ENCODE data around the gene TOPAZ1. TPM values are rescaled to one million over a fixed set of nuclear protein-coding genes. Genes with fewer than 3 reads are reported as not detected.

TOPAZ1 gene
- total and polyA plus RNA-seq, 2 of the 13 experiments (the other 11 are each of a cell fraction or from before 2014, with no cell fraction given), result not detected

DNA sequence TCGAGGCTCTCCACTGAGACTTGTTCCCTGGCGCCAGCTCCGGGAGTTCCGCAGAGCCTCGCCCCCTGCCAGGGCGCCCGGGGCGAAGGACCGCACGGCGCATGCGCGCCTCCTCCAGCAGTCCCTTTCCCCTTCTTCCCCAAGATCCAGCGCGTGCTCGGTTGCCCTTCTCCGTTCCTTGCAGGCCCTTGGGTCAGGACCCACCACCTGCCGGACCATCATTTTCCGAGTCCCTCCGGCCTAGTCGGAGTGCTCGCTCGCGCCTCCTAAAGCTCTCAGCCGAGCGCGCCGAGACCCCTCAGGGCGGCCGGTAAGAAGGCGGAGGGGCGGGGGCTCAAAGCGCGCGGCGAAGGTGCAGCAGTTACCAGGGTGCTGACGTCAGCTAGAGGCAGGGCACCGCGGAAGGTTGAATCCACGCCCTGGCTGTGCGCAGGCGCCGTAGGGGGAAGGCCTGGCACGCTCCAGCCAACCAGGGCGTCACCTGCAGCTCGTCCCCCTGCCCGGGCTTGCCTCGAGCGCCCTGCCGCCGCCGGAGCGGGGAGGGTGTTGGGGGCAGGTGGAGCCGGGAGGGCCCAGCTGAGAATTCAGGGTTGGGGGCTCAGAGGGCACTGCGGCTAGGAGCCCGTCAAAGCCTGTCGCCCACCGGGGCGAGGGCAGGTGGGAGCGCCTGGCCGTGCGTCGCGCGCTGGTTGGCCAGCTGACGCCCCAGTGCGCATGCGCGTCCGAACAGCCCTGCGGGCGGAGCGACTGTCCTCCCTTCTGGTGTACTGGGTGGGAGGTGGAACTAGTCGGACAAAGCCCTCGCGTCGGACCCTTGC is 96.5 kb downstream of the TOPAZ1 start, which contains the start of gene TCAIM (continued):
- TF ChIP-seq CBFB (CRISPR knock-in tag; IDR thresholded peaks at IDR 0.05) (peak; percentile 87; the same call in 1 of the 2 replicates), JUN (CRISPR knock-in tag; IDR thresholded peaks at IDR 0.05) (peak; percentile 80), ERF (CRISPR knock-in tag; IDR thresholded peaks at IDR 0.05) (peak; percentile 94; the same call in 1 of the 2 replicates), GPN1 (CRISPR knock-in tag; IDR thresholded peaks at IDR 0.05; ENCODE audit: borderline replicate concordance) (no peak), ZFP82 (CRISPR knock-in tag; IDR thresholded peaks at IDR 0.05; ENCODE audit: borderline replicate concordance) (peak; percentile 69; the same call in 1 of the 2 replicates), CHD2 (IDR thresholded peaks at IDR 0.05; ENCODE audit: low read depth, low read length) (no peak), KMT2B (CRISPR knock-in tag; IDR thresholded peaks at IDR 0.05) (peak; percentile 92), SOX6 (IDR thresholded peaks at IDR 0.05) (no peak), SOX6 (CRISPR knock-in tag; IDR thresholded peaks at IDR 0.05) (peak; percentile 82), ZMAT3 (CRISPR knock-in tag; conservative IDR thresholded peaks at IDR 0.05) (peak; percentile 99), NCOA1 (CRISPR knock-in tag; IDR thresholded peaks at IDR 0.05) (peak; percentile 91; the same call in 1 of the 2 replicates), ZNF234 (CRISPR knock-in tag; conservative IDR thresholded peaks at IDR 0.05) (peak; percentile 54; the same call in 1 of the 2 replicates), MIER3 (CRISPR knock-in tag; IDR thresholded peaks at IDR 0.05; ENCODE audit: borderline replicate concordance) (peak; percentile 57), ZNF597 (CRISPR knock-in tag; IDR thresholded peaks at IDR 0.05) (no peak), MAFF (IDR thresholded peaks at IDR 0.05; ENCODE audit: low read depth, low read length) (peak; percentile 70), ZNF746 (CRISPR knock-in tag; IDR thresholded peaks at IDR 0.05) (no peak), KLF6 (CRISPR knock-in tag; IDR thresholded peaks at IDR 0.05) (peak; percentile 98), ZNF574 (CRISPR knock-in tag; IDR thresholded peaks at IDR 0.05) (peak; percentile 93), ESRRA (CRISPR knock-in tag; IDR thresholded peaks at IDR 0.05; ENCODE audit: low read depth) (peak; percentile 89), ZNF556 (CRISPR knock-in tag; IDR thresholded peaks at IDR 0.05; ENCODE audit: borderline replicate concordance) (peak; percentile 77), ZNF432 (CRISPR knock-in tag; IDR thresholded peaks at IDR 0.05; ENCODE audit: borderline replicate concordance) (no peak), ZNF562 (CRISPR knock-in tag; IDR thresholded peaks at IDR 0.05; ENCODE audit: borderline replicate concordance) (peak; percentile 90; the same call in 1 of the 2 replicates)
- TF ChIP-seq, protein P1, sequence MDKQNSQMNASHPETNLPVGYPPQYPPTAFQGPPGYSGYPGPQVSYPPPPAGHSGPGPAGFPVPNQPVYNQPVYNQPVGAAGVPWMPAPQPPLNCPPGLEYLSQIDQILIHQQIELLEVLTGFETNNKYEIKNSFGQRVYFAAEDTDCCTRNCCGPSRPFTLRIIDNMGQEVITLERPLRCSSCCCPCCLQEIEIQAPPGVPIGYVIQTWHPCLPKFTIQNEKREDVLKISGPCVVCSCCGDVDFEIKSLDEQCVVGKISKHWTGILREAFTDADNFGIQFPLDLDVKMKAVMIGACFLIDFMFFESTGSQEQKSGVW (CRISPR knock-in tag; IDR thresholded peaks at IDR 0.05; ENCODE audit: borderline replicate concordance), result no peak; the same call in 1 of the 2 replicates
- TF ChIP-seq, protein P2, sequence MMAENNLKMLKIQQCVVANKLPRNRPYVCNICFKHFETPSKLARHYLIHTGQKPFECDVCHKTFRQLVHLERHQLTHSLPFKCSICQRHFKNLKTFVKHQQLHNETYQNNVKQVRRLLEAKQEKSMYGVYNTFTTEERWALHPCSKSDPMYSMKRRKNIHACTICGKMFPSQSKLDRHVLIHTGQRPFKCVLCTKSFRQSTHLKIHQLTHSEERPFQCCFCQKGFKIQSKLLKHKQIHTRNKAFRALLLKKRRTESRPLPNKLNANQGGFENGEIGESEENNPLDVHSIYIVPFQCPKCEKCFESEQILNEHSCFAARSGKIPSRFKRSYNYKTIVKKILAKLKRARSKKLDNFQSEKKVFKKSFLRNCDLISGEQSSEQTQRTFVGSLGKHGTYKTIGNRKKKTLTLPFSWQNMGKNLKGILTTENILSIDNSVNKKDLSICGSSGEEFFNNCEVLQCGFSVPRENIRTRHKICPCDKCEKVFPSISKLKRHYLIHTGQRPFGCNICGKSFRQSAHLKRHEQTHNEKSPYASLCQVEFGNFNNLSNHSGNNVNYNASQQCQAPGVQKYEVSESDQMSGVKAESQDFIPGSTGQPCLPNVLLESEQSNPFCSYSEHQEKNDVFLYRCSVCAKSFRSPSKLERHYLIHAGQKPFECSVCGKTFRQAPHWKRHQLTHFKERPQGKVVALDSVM (CRISPR knock-in tag; IDR thresholded peaks at IDR 0.05), result peak; percentile 57

All from HepG2 (cell line).